ENCODE measurements around the gene FBXW11. TPM values are rescaled to one million over a fixed set of nuclear protein-coding genes. Genes with fewer than 3 reads are reported as not detected.
A peak's percentile ranks its signal among the peaks of the same experiment; 100 is the strongest.
"Not testable (repeated sequence)": the region's sequence is repeated elsewhere in the genome, so short reads cannot be mapped to it uniquely, and the experiment has no call there.

The FBXW11 gene
- total RNA-seq, 2 donors from 2014 or later: 28.3 to 30.1 TPM

- H3K4me1 Mint-ChIP-seq: peaks cover 28% of the 10 kb centered on the region
- H3K27ac Mint-ChIP-seq: peak overlapping the region; percentile 45
- no peak overlapping the region for H3K4me3 Mint-ChIP-seq
- no peaks in the 10 kb centered on the region for H3K36me3 Mint-ChIP-seq (ENCODE audit: low read depth)
- no peaks in the 10 kb centered on the region for H3K9me3 ChIP-seq (ENCODE audit: control insufficient read depth, low read length, poor library complexity, severe bottlenecking)
- ATAC-seq (no peak), DNase-seq (no peak)
- H3K27me3 Mint-ChIP-seq: no peaks in the 10 kb centered on the region
These were observed 100.3 kb downstream of the FBXW11 start for GRCh38 chr5:171906066-171906570.

- Mint-ChIP-seq H3K36me3 (ENCODE audit: low read depth) (no peaks in the 10 kb centered on the region), H3K4me3 (no peak overlapping the region), H3K4me1 (peaks cover 32% of the 10 kb centered on the region), H3K27ac (peak overlapping the region; percentile 45), H3K27me3 (no peaks in the 10 kb centered on the region)
- no peak for ATAC-seq
- no peak for DNase-seq
- H3K9me3 ChIP-seq (ENCODE audit: control insufficient read depth, low read length, poor library complexity, severe bottlenecking): no peaks in the 10 kb centered on the region
These were observed 101.6 kb downstream of the FBXW11 start for GRCh38 chr5:171904886-171905285.

- DNase-seq (no peak), ATAC-seq (no peak)
- Mint-ChIP-seq H3K27ac (no peak overlapping the region), H3K36me3 (ENCODE audit: low read depth) (peaks cover 2% of the 10 kb centered on the region), H3K27me3 (no peaks in the 10 kb centered on the region), H3K4me1 (peaks cover 33% of the 10 kb centered on the region), H3K4me3 (no peak overlapping the region)
- no peaks in the 10 kb centered on the region for H3K9me3 ChIP-seq (ENCODE audit: control insufficient read depth, low read length, poor library complexity, severe bottlenecking)
These were observed 104.7 kb downstream of the FBXW11 start for GRCh38 chr5:171901764-171902163.

GRCh38 chr5:171899792-171900191, 106.6 kb downstream of the FBXW11 start:
- Mint-ChIP-seq H3K36me3 (ENCODE audit: low read depth) (peaks cover 2% of the 10 kb centered on the region), H3K4me3 (no peak overlapping the region), H3K27ac (peak overlapping the region; percentile 45), H3K27me3 (no peaks in the 10 kb centered on the region), H3K4me1 (peaks cover 23% of the 10 kb centered on the region)
- no peaks in the 10 kb centered on the region for H3K9me3 ChIP-seq (ENCODE audit: control insufficient read depth, low read length, poor library complexity, severe bottlenecking)
- DNase-seq: no peak
- ATAC-seq: no peak

GRCh38 chr5:171898879-171899278, 107.6 kb downstream of the FBXW11 start:
- H3K9me3 ChIP-seq (ENCODE audit: control insufficient read depth, low read length, poor library complexity, severe bottlenecking): no peaks in the 10 kb centered on the region
- Mint-ChIP-seq H3K27ac (peak overlapping the region; percentile 45), H3K4me1 (peaks cover 23% of the 10 kb centered on the region), H3K27me3 (no peaks in the 10 kb centered on the region), H3K4me3 (no peak overlapping the region), H3K36me3 (ENCODE audit: low read depth) (peaks cover 2% of the 10 kb centered on the region)
- ATAC-seq: no peak
- DNase-seq: no peak

GRCh38 chr5:171898386-171898785, 108.1 kb downstream of the FBXW11 start:
- Mint-ChIP-seq H3K4me1 (peaks cover 21% of the 10 kb centered on the region), H3K4me3 (no peak overlapping the region), H3K36me3 (ENCODE audit: low read depth) (peaks cover 2% of the 10 kb centered on the region), H3K27ac (no peak overlapping the region), H3K27me3 (no peaks in the 10 kb centered on the region)
- ATAC-seq (no peak), DNase-seq (no peak)
- H3K9me3 ChIP-seq (ENCODE audit: control insufficient read depth, low read length, poor library complexity, severe bottlenecking): no peaks in the 10 kb centered on the region

- Mint-ChIP-seq H3K27ac (peak overlapping the region; percentile 6), H3K27me3 (no peaks in the 10 kb centered on the region), H3K36me3 (ENCODE audit: low read depth) (peaks cover 2% of the 10 kb centered on the region), H3K4me1 (peaks cover 19% of the 10 kb centered on the region), H3K4me3 (no peak overlapping the region)
- DNase-seq: no peak
- no peaks in the 10 kb centered on the region for H3K9me3 ChIP-seq (ENCODE audit: control insufficient read depth, low read length, poor library complexity, severe bottlenecking)
- peak; percentile 69 for ATAC-seq
These were observed 109.2 kb downstream of the FBXW11 start for GRCh38 chr5:171897231-171897630.

- Mint-ChIP-seq H3K4me3 (no peak overlapping the region), H3K4me1 (peaks cover 17% of the 10 kb centered on the region), H3K36me3 (ENCODE audit: low read depth) (peaks cover 2% of the 10 kb centered on the region), H3K27me3 (no peaks in the 10 kb centered on the region), H3K27ac (no peak overlapping the region)
- no peak for ATAC-seq
- DNase-seq: no peak
- no peaks in the 10 kb centered on the region for H3K9me3 ChIP-seq (ENCODE audit: control insufficient read depth, low read length, poor library complexity, severe bottlenecking)
These were observed 111.4 kb downstream of the FBXW11 start for GRCh38 chr5:171895081-171895480.

- no peak overlapping the region for H3K27ac Mint-ChIP-seq
- no peak for ATAC-seq
- no peak for DNase-seq
- H3K27me3 Mint-ChIP-seq: no peaks in the 10 kb centered on the region
- no peaks in the 10 kb centered on the region for H3K9me3 ChIP-seq (ENCODE audit: control insufficient read depth, low read length, poor library complexity, severe bottlenecking)
- H3K36me3 Mint-ChIP-seq (ENCODE audit: low read depth): peaks cover 5% of the 10 kb centered on the region
- peaks cover 13% of the 10 kb centered on the region for H3K4me1 Mint-ChIP-seq
- no peak overlapping the region for H3K4me3 Mint-ChIP-seq
These were observed 113.0 kb downstream of the FBXW11 start for GRCh38 chr5:171893290-171893886.

- Mint-ChIP-seq H3K27ac (no peak overlapping the region), H3K27me3 (no peaks in the 10 kb centered on the region), H3K4me3 (no peak overlapping the region), H3K4me1 (peaks cover 12% of the 10 kb centered on the region), H3K36me3 (ENCODE audit: low read depth) (peaks cover 3% of the 10 kb centered on the region)
- DNase-seq (no peak), ATAC-seq (no peak)
- H3K9me3 ChIP-seq (ENCODE audit: control insufficient read depth, low read length, poor library complexity, severe bottlenecking): no peaks in the 10 kb centered on the region
These were observed 114.8 kb downstream of the FBXW11 start for GRCh38 chr5:171891595-171891994.

- H3K36me3 Mint-ChIP-seq (ENCODE audit: low read depth): peaks cover 3% of the 10 kb centered on the region
- DNase-seq: no peak
- no peak for ATAC-seq
- H3K27me3 Mint-ChIP-seq: no peaks in the 10 kb centered on the region
- peaks cover 9% of the 10 kb centered on the region for H3K4me1 Mint-ChIP-seq
- H3K4me3 Mint-ChIP-seq: no peak overlapping the region
- H3K9me3 ChIP-seq (ENCODE audit: control insufficient read depth, low read length, poor library complexity, severe bottlenecking): no peaks in the 10 kb centered on the region
- H3K27ac Mint-ChIP-seq: no peak overlapping the region
These were observed 115.3 kb downstream of the FBXW11 start for GRCh38 chr5:171891150-171891549.

- H3K27ac Mint-ChIP-seq: no peak overlapping the region
- no peak for DNase-seq
- H3K4me3 Mint-ChIP-seq: no peak overlapping the region
- no peaks in the 10 kb centered on the region for H3K9me3 ChIP-seq (ENCODE audit: control insufficient read depth, low read length, poor library complexity, severe bottlenecking)
- no peaks in the 10 kb centered on the region for H3K27me3 Mint-ChIP-seq
- no peak for ATAC-seq
- H3K4me1 Mint-ChIP-seq: peaks cover 15% of the 10 kb centered on the region
- H3K36me3 Mint-ChIP-seq (ENCODE audit: low read depth): peaks cover 3% of the 10 kb centered on the region
These were observed 118.4 kb downstream of the FBXW11 start for GRCh38 chr5:171888051-171888481.

- peaks cover 18% of the 10 kb centered on the region for H3K4me1 Mint-ChIP-seq
- ATAC-seq; H3K9me3 ChIP-seq (ENCODE audit: control insufficient read depth, low read length, poor library complexity, severe bottlenecking); H3K36me3 Mint-ChIP-seq (ENCODE audit: low read depth); DNase-seq; H3K27me3 Mint-ChIP-seq; H3K27ac Mint-ChIP-seq: not testable (repeated sequence)
- H3K4me3 Mint-ChIP-seq: peak overlapping the region; percentile 12
These were observed 120.4 kb downstream of the FBXW11 start for GRCh38 chr5:171886037-171886436.

GRCh38 chr5:171882118-171882517, 124.3 kb downstream of the FBXW11 start:
- Mint-ChIP-seq H3K4me3 (peak overlapping the region; percentile 68), H3K27ac (peak overlapping the region; percentile 79), H3K36me3 (ENCODE audit: low read depth) (no peaks in the 10 kb centered on the region), H3K4me1 (peaks cover 16% of the 10 kb centered on the region), H3K27me3 (no peaks in the 10 kb centered on the region)
- no peak for DNase-seq
- no peaks in the 10 kb centered on the region for H3K9me3 ChIP-seq (ENCODE audit: control insufficient read depth, low read length, poor library complexity, severe bottlenecking)
- ATAC-seq: peak; percentile 36

All from T-helper 17 cell (primary cell).